ENCODE results near the gene YES1. TPM values are rescaled to one million over a fixed set of nuclear protein-coding genes. Genes with fewer than 3 reads are reported as not detected.
"Not testable (repeated sequence)": the region's sequence is repeated elsewhere in the genome, so short reads cannot be mapped to it uniquely, and the experiment has no call there.

The YES1 gene
- polyA plus RNA-seq, 4 donors, result 35.9 to 47.1 (median 39.8) TPM

GRCh38 chr18:767084-767882 is 44.8 kb downstream of the YES1 start:
- no peak for FAIRE-seq
- 92 to 96% (median 94%) methylated on average over 12 of the region's 12 CpGs for WGBS, 3 donors

GRCh38 chr18:766550-766860 is 45.5 kb downstream of the YES1 start:
- no peak for FAIRE-seq
- DNase-seq, result no peak
- H3K4me1 ChIP-seq (ENCODE audit: control insufficient read depth in 3 of 3, insufficient read depth in 2 of 3, low read depth in 1 of 3, low read length in 2 of 3), result peaks cover 0 to 3% (median 0%) of the 10 kb centered on the region in 3 donors
- H3K4me3 ChIP-seq (ENCODE audit: low read depth in 1 of 3, low read length in 3 of 3), result no peak overlapping the region
- H3K27ac ChIP-seq (ENCODE audit: low read depth in 1 of 3, low read length in 2 of 3), result no peak overlapping the region
- H3K9me3 ChIP-seq (ENCODE audit: control insufficient read depth in 2 of 2, insufficient read depth in 1 of 2, low read depth in 1 of 2, low read length in 1 of 2), result no peaks in the 10 kb centered on the region
- H3K27me3 ChIP-seq (ENCODE audit: control insufficient read depth in 3 of 3, insufficient read depth in 3 of 3, low read length in 3 of 3), result no peaks in the 10 kb centered on the region
- peaks cover 0 to 3% (median 0%) of the 10 kb centered on the region in 3 donors for H3K36me3 ChIP-seq (ENCODE audit: control insufficient read depth in 3 of 3, insufficient read depth in 2 of 3, low read depth in 1 of 3, low read length in 3 of 3)
- WGBS, 3 donors, result 89 to 92% (median 91%) methylated on average over 1 of the region's 1 CpG

More at GRCh38 chr18:767084-767882, 44.8 kb downstream of the YES1 start:
- Histone ChIP-seq H3K27ac (ENCODE audit: low read depth in 1 of 3, low read length in 2 of 3) (no peak overlapping the region), H3K9me3 (ENCODE audit: control insufficient read depth in 2 of 2, insufficient read depth in 1 of 2, low read depth in 1 of 2, low read length in 1 of 2) (no peaks in the 10 kb centered on the region), H3K4me1 (ENCODE audit: control insufficient read depth in 3 of 3, insufficient read depth in 2 of 3, low read depth in 1 of 3, low read length in 2 of 3) (peaks cover 0 to 3% (median 0%) of the 10 kb centered on the region in 3 donors), H3K36me3 (ENCODE audit: control insufficient read depth in 3 of 3, insufficient read depth in 2 of 3, low read depth in 1 of 3, low read length in 3 of 3) (peaks cover 0 to 5% (median 0%) of the 10 kb centered on the region in 3 donors), H3K27me3 (ENCODE audit: control insufficient read depth in 3 of 3, insufficient read depth in 3 of 3, low read length in 3 of 3) (no peaks in the 10 kb centered on the region), H3K4me3 (ENCODE audit: low read depth in 1 of 3, low read length in 3 of 3) (no peak overlapping the region)
- DNase-seq, result no peak

DNA sequence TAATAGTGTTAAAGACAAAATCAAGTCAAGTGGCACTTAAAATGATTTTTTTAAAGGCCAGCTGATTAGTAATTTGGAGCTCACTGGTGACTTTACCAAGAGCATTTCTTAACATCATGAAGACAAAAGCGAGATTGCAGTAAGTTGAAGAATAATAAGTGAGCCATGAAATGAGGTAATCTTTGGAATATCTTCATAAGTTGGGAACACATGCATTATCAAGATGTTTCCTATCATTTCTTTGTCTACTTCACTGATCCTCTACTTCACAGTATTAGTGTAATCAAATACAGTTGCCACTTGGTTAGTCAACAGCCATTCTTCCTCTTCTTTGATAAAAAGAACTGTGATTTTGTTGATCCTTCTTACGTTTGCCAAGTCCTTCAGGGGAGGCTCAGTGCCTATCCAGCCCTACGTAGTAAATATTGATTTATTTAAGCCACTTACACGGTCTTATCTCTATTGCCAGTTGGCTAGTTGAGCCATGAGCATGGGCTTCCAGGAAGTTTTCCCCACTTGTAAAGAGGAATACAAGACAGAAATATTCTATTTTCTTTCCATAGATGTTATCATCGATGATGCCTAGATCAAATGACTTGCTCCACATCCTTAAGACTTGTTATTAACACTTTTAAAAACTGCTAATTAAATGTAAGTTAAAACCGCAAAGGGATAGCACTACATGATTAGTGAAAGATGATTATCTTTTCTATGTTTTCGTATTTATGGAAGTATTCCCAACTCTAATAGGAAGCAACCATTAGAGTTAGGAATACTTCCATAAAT is 46.1 kb downstream of the YES1 start:
- Histone ChIP-seq H3K27ac (ENCODE audit: low read depth in 1 of 3, low read length in 2 of 3) (no peak overlapping the region), H3K36me3 (ENCODE audit: control insufficient read depth in 3 of 3, insufficient read depth in 2 of 3, low read depth in 1 of 3, low read length in 3 of 3) (peaks cover 0 to 2% (median 0%) of the 10 kb centered on the region in 3 donors), H3K4me1 (ENCODE audit: control insufficient read depth in 3 of 3, insufficient read depth in 2 of 3, low read depth in 1 of 3, low read length in 2 of 3) (peaks cover 0 to 3% (median 0%) of the 10 kb centered on the region in 3 donors), H3K27me3 (ENCODE audit: control insufficient read depth in 3 of 3, insufficient read depth in 3 of 3, low read length in 3 of 3) (no peaks in the 10 kb centered on the region), H3K9me3 (ENCODE audit: control insufficient read depth in 2 of 2, insufficient read depth in 1 of 2, low read depth in 1 of 2, low read length in 1 of 2) (no peaks in the 10 kb centered on the region), H3K4me3 (ENCODE audit: low read depth in 1 of 3, low read length in 3 of 3) (no peak overlapping the region)
- FAIRE-seq, result no peak
- WGBS, 3 donors, result 57 to 68% (median 61%) methylated on average over 7 of the region's 7 CpGs
- no peak for DNase-seq

DNA sequence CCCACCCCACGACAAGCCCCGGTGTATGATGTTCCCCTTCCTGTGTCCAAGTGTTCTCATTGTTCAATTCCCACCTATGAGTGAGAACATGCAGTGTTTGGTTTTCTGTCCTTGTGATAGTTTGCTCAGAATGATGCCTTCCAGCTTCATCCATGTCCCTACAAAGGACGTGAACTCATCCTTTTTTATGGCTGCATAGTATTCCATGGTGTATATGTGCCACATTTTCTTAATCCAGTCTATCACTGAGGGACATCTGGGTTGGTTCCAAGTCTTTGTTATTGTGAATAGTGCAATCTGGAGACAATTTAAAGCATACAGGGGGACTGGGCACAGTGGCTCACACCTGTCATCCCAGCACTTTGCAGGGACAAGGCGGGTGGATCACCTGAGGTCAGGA is 52.2 kb downstream of the YES1 start:
- not testable (repeated sequence) for H3K4me1 ChIP-seq (ENCODE audit: control insufficient read depth in 3 of 3, insufficient read depth in 2 of 3, low read depth in 1 of 3, low read length in 2 of 3); H3K27ac ChIP-seq (ENCODE audit: low read depth in 1 of 3, low read length in 2 of 3); FAIRE-seq; H3K36me3 ChIP-seq (ENCODE audit: control insufficient read depth in 3 of 3, insufficient read depth in 2 of 3, low read depth in 1 of 3, low read length in 3 of 3); H3K9me3 ChIP-seq (ENCODE audit: control insufficient read depth in 2 of 2, insufficient read depth in 1 of 2, low read depth in 1 of 2, low read length in 1 of 2); H3K4me3 ChIP-seq (ENCODE audit: low read depth in 1 of 3, low read length in 3 of 3); DNase-seq; H3K27me3 ChIP-seq (ENCODE audit: control insufficient read depth in 3 of 3, insufficient read depth in 3 of 3, low read length in 3 of 3)
- 94 to 98% (median 98%) methylated on average over 2 to 3 of the region's 4 CpGs for WGBS, 3 donors

DNA sequence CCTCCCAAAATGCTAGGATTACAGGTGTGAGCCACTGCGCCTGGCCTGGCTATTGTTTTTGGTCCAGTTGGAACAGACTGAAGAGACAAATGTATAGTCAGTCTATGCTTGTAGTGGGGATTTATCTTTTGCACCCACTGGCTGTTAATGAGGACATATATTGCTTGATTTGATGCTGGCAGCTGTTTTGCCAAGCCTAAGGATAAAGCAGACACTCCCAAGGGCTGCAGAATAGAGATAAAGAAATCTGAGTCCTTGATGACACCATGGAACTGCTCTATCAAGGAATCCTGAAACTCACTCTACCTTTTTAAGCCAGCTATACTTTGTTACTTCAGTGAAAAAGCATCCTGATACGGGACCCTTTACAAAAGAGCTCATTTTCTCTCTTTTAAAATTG is 56.5 kb downstream of the YES1 start:
- Histone ChIP-seq H3K27ac (ENCODE audit: low read depth in 1 of 3, low read length in 2 of 3) (no peak overlapping the region), H3K36me3 (ENCODE audit: control insufficient read depth in 3 of 3, insufficient read depth in 2 of 3, low read depth in 1 of 3, low read length in 3 of 3) (peaks cover 0 to 13% (median under 1%) of the 10 kb centered on the region in 3 donors), H3K4me1 (ENCODE audit: control insufficient read depth in 3 of 3, insufficient read depth in 2 of 3, low read depth in 1 of 3, low read length in 2 of 3) (no peaks in the 10 kb centered on the region), H3K27me3 (ENCODE audit: control insufficient read depth in 3 of 3, insufficient read depth in 3 of 3, low read length in 3 of 3) (no peaks in the 10 kb centered on the region), H3K4me3 (ENCODE audit: low read depth in 1 of 3, low read length in 3 of 3) (no peak overlapping the region), H3K9me3 (ENCODE audit: control insufficient read depth in 2 of 2, insufficient read depth in 1 of 2, low read depth in 1 of 2, low read length in 1 of 2) (no peaks in the 10 kb centered on the region)
- FAIRE-seq, result no peak
- WGBS, 3 donors, result 69 to 75% (median 74%) methylated on average over 2 of the region's 2 CpGs
- DNase-seq, result no peak

DNA sequence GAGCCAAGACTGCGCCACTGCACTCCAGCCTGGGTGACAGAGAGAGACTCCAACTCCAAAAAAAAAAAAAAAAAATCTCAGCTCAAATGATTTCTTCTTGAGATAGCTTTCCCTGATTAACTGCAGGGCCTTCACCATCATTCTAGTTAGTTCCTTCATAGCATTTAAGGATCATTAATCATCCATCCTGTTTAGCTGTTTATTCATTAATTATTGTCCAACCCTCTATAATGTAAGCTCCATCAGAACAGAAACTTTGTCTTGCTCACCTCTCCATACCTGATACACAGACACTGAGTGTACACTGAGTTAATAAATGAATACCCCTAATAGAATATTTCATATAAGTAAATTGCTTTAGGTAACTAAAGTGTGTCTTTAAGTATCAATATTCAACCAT is 57.4 kb downstream of the YES1 start:
- H3K36me3 ChIP-seq (ENCODE audit: control insufficient read depth in 3 of 3, insufficient read depth in 2 of 3, low read depth in 1 of 3, low read length in 3 of 3), result peaks cover 0 to 10% (median 4%) of the 10 kb centered on the region in 3 donors
- H3K4me1 ChIP-seq (ENCODE audit: control insufficient read depth in 3 of 3, insufficient read depth in 2 of 3, low read depth in 1 of 3, low read length in 2 of 3), result no peaks in the 10 kb centered on the region
- H3K4me3 ChIP-seq (ENCODE audit: low read depth in 1 of 3, low read length in 3 of 3), result no peak overlapping the region
- no peak for FAIRE-seq
- no peaks in the 10 kb centered on the region for H3K9me3 ChIP-seq (ENCODE audit: control insufficient read depth in 2 of 2, insufficient read depth in 1 of 2, low read depth in 1 of 2, low read length in 1 of 2)
- no peak for DNase-seq
- WGBS, 3 donors, result 90 to 100% (median 100%) methylated on average over 1 of the region's 1 CpG
- H3K27ac ChIP-seq (ENCODE audit: low read depth in 1 of 3, low read length in 2 of 3), result no peak overlapping the region
- no peaks in the 10 kb centered on the region for H3K27me3 ChIP-seq (ENCODE audit: control insufficient read depth in 3 of 3, insufficient read depth in 3 of 3, low read length in 3 of 3)

- H3K27me3 ChIP-seq (ENCODE audit: control insufficient read depth in 3 of 3, insufficient read depth in 3 of 3, low read length in 3 of 3), result no peaks in the 10 kb centered on the region
- H3K27ac ChIP-seq (ENCODE audit: low read depth in 1 of 3, low read length in 2 of 3), result no peak overlapping the region
- peaks cover 0 to 19% (median 6%) of the 10 kb centered on the region in 3 donors for H3K36me3 ChIP-seq (ENCODE audit: control insufficient read depth in 3 of 3, insufficient read depth in 2 of 3, low read depth in 1 of 3, low read length in 3 of 3)
- H3K4me1 ChIP-seq (ENCODE audit: control insufficient read depth in 3 of 3, insufficient read depth in 2 of 3, low read depth in 1 of 3, low read length in 2 of 3), result no peaks in the 10 kb centered on the region
- WGBS, 3 donors, result 91 to 100% (median 98%) methylated on average over 1 of the region's 1 CpG
- H3K9me3 ChIP-seq (ENCODE audit: control insufficient read depth in 2 of 2, insufficient read depth in 1 of 2, low read depth in 1 of 2, low read length in 1 of 2), result no peaks in the 10 kb centered on the region
- no peak for FAIRE-seq
- DNase-seq, result no peak
- no peak overlapping the region for H3K4me3 ChIP-seq (ENCODE audit: low read depth in 1 of 3, low read length in 3 of 3)
Observed at GRCh38 chr18:750456-750855, 61.6 kb downstream of the YES1 start.

DNA sequence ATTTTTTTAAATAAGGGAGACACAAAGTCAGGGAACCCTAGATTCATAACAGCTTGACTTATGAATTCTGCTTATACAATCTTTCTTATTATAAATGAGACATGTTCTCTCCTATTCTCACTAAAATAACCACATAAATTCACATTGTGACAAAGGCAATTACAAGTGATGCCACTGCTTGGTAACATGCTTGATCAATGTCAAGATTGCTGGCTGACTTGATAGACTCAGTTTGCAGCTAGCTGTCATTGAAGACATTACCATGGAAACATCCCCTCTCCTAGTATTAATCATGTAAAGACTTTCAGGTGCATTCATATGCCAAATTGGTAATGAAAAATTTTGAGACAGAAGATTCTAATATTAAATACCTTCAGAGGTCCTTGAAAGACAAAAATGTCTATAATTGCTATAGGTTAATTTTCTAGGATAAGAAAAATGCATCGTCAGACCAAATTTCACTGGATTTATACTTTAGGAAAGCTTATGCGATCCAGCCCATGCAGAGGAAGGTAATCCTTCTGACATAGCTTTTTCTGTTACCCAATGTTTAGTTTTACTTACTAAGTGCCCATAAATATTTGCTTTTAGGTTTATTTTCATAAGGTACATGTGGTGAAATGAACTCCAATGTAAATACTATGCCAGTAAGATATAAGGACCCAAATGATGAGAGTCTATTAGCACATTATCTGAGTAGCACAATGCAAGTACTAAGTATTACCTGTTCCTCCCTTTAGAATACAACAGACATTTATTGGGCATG is 67.0 kb downstream of the YES1 start:
- Histone ChIP-seq H3K4me1 (ENCODE audit: control insufficient read depth in 3 of 3, insufficient read depth in 2 of 3, low read depth in 1 of 3, low read length in 2 of 3) (no peaks in the 10 kb centered on the region), H3K27me3 (ENCODE audit: control insufficient read depth in 3 of 3, insufficient read depth in 3 of 3, low read length in 3 of 3) (no peaks in the 10 kb centered on the region), H3K27ac (ENCODE audit: low read depth in 1 of 3, low read length in 2 of 3) (no peak overlapping the region), H3K4me3 (ENCODE audit: low read depth in 1 of 3, low read length in 3 of 3) (no peak overlapping the region), H3K9me3 (ENCODE audit: control insufficient read depth in 2 of 2, insufficient read depth in 1 of 2, low read depth in 1 of 2, low read length in 1 of 2) (no peaks in the 10 kb centered on the region), H3K36me3 (ENCODE audit: control insufficient read depth in 3 of 3, insufficient read depth in 2 of 3, low read depth in 1 of 3, low read length in 3 of 3) (peaks cover 0 to 26% (median 2%) of the 10 kb centered on the region in 3 donors)
- DNase-seq (no peak), FAIRE-seq (no peak)
- WGBS, 3 donors, result 72 to 94% (median 94%) methylated on average over 2 of the region's 2 CpGs
